Muscle layer of duodenum (tissue), 2 donors: ENCODE results near the gene VPS25.

ENCODE experiments used
- H3K27ac ChIP-seq: one replicate; pipeline ENCODE4 v1.7.0; 2013; ENCODE audit warnings: mild to moderate bottlenecking, low read length
- H3K27me3 ChIP-seq: one replicate; pipeline ENCODE4 v1.7.0; 2013; ENCODE audit warnings: low read depth, mild to moderate bottlenecking, control low read depth, low read length
- H3K36me3 ChIP-seq, 2 donors: one replicate each; pipeline ENCODE4 v1.7.0; 2013; ENCODE audit warnings: low read length in 2 of 2, control low read depth in 1 of 2, mild to moderate bottlenecking in 1 of 2; ENCODE audit not compliant: insufficient read depth in 2 of 2, control insufficient read depth in 1 of 2
- H3K4me1 ChIP-seq, 2 donors: one replicate each; pipeline ENCODE4 v1.7.0; 2013; ENCODE audit warnings: low read length in 2 of 2, mild to moderate bottlenecking in 2 of 2, control low read depth in 1 of 2, moderate library complexity in 1 of 2; ENCODE audit not compliant: insufficient read depth in 2 of 2, control insufficient read depth in 1 of 2
- H3K4me3 ChIP-seq, 2 donors: one replicate each; pipeline ENCODE4 v1.7.0; 2013; ENCODE audit warnings: low read length in 2 of 2, low read depth in 1 of 2, mild to moderate bottlenecking in 1 of 2
- H3K9me3 ChIP-seq, 2 donors: one replicate each; pipeline ENCODE4 v1.7.0; 2013; ENCODE audit warnings: low read length in 2 of 2, control low read depth in 1 of 2, mild to moderate bottlenecking in 1 of 2; ENCODE audit not compliant: control insufficient read depth in 1 of 2
- donor health status: healthy.

VPS25 gene

DNA sequence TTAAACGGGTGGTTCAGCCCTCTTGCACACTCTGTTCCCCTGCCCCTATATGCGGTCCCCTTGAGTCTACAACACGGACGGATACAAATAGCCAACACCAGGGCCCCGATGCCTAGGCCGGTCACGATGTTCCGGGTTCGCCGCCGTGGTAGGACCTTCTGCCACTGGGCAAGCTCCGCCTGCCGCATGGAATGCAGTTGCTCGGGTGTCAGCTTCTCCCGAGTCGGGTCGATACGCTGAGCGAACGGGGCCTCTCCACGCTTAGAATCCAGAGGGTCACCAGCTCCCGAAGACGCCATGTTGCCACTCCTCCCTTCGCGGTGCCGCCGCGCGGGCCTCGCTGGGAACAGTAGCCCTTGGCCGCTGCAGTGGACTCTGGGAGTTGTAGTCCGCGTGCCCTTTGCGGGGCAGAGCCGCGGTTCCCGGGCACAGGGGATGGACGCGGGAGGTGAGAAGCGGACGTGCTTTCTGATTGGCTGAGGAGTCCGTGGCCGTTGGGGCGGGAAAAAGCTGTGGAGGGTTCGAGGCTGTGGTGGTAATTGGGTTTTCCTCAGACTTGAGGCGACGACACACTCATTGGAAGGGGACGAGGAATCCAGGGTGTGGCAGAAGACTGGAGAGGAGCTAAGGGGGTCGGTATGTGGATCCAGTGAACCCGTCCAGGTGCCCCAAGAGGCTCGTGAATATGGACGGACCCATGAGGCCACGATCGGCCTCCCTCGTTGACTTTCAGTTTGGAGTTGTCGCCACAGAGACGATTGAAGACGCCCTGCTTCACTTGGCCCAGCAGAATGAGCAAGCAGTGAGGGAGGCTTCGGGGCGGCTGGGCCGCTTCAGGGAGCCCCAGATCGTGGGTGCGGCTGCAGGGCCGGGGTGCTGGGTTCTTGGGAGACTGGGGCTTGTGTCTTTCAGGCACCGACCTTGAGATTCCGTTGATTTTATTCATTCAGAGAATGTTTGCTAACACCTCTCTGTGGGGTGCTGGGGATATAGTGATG lies 25.4 kb downstream of the VPS25 start, which contains the start of the genes CNTD1 and COA3:
TSS of gene CNTD1 (plus strand) at position 479 of the 998 bp plus-strand sequence. CDS start at position 686, 207 bp downstream.
TSS of gene COA3 (minus strand) at position 322 of the 998 bp plus-strand sequence. CDS start at position 299, 23 bp downstream.
- H3K4me3 ChIP-seq, result peak within 1 kb of the TSS; percentile 91 to 93
- H3K4me1 ChIP-seq, result peaks cover 4 to 14% of the 10 kb centered on the region in 2 donors
- no peaks in the 10 kb centered on the region for H3K9me3 ChIP-seq
- no peaks in the 10 kb centered on the region for H3K27me3 ChIP-seq
- H3K27ac ChIP-seq, result peak within 1 kb of the TSS; percentile 93
- H3K36me3 ChIP-seq, result peaks cover 0 to 8% of the 10 kb centered on the region in 2 donors

DNA sequence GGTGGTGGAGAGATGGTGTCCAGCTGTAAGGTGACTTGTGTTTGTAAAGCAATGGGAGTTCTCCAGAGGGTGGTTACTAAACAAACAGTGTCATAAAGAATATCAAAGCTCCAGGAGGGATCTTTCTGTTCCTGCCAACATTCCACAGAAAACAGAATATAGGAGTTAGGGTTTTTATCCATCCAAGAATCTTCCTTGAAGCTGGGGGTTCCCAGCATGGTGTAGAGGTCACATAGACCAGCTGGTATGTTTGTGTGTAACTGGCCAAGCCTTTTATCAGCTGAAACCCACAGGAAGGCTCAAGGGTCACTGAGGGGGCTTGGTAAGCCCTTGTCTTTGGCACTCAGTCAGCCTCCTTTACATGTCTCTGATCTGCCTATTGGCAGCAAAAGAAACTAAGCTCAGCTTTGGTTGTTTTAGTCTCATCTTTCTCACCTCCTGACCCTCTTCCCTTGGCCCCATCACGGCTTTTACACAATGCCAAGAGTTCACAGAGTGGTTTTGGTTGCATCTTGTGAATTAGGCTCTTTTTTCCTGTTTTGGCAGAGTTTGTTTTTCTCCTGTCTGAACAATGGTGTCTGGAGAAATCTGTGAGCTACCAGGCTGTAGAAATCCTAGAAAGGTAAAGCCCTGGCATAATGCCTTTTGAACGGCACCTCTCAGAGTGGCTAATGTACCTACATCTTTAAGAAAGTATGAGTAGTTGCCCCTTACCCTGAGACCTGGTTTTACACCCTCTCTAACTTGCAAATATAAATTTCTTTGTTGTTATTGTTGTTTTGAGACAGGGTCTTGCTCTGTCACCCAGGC lies 30.0 kb downstream of the VPS25 start:
- H3K36me3 ChIP-seq, result no peaks in the 10 kb centered on the region
- H3K4me3 ChIP-seq, result no peak overlapping the region
- no peaks in the 10 kb centered on the region for H3K9me3 ChIP-seq
- H3K27ac ChIP-seq, result no peak overlapping the region
- peaks cover 4 to 20% of the 10 kb centered on the region in 2 donors for H3K4me1 ChIP-seq
- no peaks in the 10 kb centered on the region for H3K27me3 ChIP-seq

DNA sequence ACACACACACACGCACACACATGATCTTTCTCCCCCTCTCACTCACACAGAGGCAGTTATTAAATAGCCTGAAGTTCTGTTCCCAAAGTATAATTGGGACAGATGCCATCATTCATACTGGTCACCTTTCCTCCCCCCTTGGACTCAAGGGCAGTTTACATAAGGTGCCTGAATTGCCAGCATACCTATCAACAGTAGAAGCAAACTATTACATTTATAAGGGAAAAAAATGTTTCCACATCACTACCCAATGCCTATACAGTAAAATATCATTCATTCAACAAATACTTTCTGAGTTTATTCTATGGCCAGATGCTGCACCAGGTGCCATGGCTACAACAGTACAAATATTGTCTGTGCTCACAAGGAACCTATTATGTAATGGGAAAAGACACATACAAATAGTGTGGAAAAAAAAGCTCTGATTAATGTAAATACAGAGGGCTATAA lies 31.7 kb downstream of the VPS25 start:
- peak overlapping the region; percentile 72 for H3K27ac ChIP-seq
- H3K9me3 ChIP-seq, result no peaks in the 10 kb centered on the region
- no peak overlapping the region for H3K4me3 ChIP-seq
- H3K36me3 ChIP-seq, result no peaks in the 10 kb centered on the region
- no peaks in the 10 kb centered on the region for H3K27me3 ChIP-seq
- peaks cover 0 to 30% of the 10 kb centered on the region in 2 donors for H3K4me1 ChIP-seq

DNA sequence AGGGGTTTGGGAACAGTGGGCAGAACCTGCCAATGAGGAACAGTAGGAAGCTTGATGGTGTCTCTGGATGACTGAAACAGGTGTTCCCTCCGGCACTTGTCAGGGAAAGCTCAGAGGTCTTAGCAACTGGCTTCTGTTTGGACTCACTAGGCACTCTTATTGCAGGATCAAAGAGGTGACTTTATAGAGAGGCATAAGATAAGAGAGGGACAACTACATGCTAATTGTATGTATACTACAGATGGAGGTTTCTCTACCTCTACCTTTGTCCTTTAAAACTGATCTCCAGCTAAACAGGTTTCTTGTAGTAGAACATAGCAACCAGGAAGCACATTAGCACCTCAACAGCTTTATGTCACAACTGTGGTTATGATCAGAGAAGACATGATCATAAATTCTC lies 33.0 kb downstream of the VPS25 start:
- H3K27me3 ChIP-seq, result no peaks in the 10 kb centered on the region
- peaks cover 8 to 9% of the 10 kb centered on the region in 2 donors for H3K36me3 ChIP-seq
- H3K9me3 ChIP-seq, result no peaks in the 10 kb centered on the region
- no peak overlapping the region for H3K27ac ChIP-seq
- H3K4me3 ChIP-seq, result no peak overlapping the region
- peaks cover 0 to 30% of the 10 kb centered on the region in 2 donors for H3K4me1 ChIP-seq

DNA sequence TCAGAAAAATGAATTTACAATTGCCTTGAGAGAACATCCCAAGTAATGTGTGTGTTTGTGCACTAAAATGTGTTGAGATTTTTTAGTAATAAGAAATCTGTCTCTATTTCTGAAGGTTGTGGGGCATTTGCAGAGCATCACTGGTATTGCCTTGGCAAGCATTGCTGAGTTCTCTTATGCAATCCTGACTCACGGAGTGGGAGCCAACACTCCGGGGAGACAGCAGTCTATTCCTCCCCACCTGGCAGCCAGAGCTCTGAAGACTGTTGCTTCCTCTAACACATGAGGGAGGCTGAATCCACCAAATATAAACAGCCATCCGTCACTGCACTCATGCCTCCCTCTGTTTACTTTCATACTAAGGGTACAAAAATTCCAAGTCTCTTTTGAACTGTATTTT lies 36.0 kb downstream of the VPS25 start:
- H3K27ac ChIP-seq, result no peak overlapping the region
- H3K4me1 ChIP-seq, result peaks cover 2 to 32% of the 10 kb centered on the region in 2 donors
- H3K4me3 ChIP-seq, result no peak overlapping the region
- no peaks in the 10 kb centered on the region for H3K9me3 ChIP-seq
- H3K36me3 ChIP-seq, result peaks cover 18 to 24% of the 10 kb centered on the region in 2 donors
- H3K27me3 ChIP-seq, result no peaks in the 10 kb centered on the region

DNA sequence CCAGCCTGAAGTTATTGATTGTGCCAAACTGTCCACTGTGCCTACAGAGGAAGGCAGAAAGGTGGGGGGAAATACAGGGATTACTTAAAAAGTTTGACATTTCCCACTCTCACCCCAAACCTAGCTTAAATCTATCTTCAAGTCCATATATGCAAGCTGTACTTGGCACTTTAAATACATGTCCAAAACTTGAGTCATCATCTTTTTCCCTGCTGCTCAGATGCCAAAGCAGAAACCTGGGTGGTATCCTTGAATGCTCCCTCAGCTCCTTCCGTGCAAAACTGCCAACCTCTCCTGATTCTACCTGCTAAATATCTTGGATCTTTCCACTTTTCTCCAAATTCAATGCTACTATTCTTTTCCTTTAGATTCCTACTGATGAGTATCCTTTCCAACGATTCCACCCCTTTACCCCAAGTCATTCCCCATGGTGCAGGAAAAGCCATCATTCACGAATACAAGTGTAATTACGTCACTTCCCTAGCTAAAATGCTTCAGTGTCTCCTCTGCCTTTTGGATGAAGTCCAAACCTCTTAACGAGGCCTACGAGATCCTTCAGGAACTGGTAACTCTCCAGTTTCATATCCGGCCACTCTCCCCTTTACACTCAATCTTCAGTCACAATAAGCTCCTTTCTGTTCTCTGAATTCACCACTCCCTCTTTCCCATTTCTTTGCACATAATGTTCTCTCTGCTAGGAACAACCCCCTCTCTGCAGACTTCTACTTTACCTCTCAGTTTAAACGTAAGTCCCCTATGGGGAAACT lies 41.6 kb downstream of the VPS25 start:
- Histone ChIP-seq H3K27me3 (no peaks in the 10 kb centered on the region), H3K36me3 (peaks cover 62 to 69% of the 10 kb centered on the region in 2 donors), H3K9me3 (no peaks in the 10 kb centered on the region), H3K4me1 (peaks cover 16 to 33% of the 10 kb centered on the region in 2 donors), H3K27ac (peak overlapping the region; percentile 73), H3K4me3 (no peak overlapping the region)

DNA sequence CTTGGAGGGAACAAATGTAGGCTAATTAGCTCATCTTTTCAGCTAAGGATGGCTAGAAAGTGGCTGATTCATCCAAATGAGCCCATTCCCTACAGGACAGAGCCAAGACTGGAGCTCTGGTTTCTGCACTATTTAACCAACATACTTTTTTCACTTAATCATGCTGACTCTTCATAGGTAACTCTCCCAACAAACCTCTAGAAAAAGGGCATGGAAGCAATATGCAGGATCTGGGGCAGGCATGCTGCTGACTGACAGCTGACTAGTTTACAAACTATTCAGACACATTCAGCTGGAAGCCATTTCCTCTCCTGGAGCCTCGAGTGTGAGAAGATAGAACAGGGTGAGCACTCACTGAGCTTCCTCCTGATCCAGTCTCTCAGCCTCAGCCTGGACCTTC lies 44.6 kb downstream of the VPS25 start:
- peaks cover 16 to 39% of the 10 kb centered on the region in 2 donors for H3K4me1 ChIP-seq
- H3K4me3 ChIP-seq, result no peak overlapping the region
- H3K27me3 ChIP-seq, result no peaks in the 10 kb centered on the region
- no peak overlapping the region for H3K27ac ChIP-seq
- peaks cover 62 to 68% of the 10 kb centered on the region in 2 donors for H3K36me3 ChIP-seq
- no peaks in the 10 kb centered on the region for H3K9me3 ChIP-seq

DNA sequence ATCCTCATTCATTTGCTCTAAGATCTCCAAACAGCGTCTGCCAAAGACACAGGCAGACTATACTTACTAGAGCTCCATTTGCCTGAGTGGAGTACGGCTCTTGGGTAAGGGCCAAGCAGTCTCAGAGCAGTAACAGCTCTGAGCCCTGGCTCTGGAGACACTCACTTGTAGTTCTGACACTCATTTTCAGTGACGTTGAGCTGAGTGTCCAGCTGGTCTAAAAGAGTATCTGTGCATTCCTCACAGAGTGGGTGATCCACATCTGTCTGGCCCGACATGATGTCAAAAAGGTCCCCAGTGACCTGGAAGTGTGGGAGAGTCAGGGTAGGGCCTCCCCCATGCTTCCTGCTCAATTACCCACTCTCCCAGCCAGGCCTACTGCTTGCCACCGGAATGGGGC lies 45.1 kb downstream of the VPS25 start:
- H3K27me3 ChIP-seq, result no peaks in the 10 kb centered on the region
- peaks cover 62 to 68% of the 10 kb centered on the region in 2 donors for H3K36me3 ChIP-seq
- no peaks in the 10 kb centered on the region for H3K9me3 ChIP-seq
- H3K4me3 ChIP-seq, result no peak overlapping the region
- peaks cover 16 to 43% of the 10 kb centered on the region in 2 donors for H3K4me1 ChIP-seq
- no peak overlapping the region for H3K27ac ChIP-seq

DNA sequence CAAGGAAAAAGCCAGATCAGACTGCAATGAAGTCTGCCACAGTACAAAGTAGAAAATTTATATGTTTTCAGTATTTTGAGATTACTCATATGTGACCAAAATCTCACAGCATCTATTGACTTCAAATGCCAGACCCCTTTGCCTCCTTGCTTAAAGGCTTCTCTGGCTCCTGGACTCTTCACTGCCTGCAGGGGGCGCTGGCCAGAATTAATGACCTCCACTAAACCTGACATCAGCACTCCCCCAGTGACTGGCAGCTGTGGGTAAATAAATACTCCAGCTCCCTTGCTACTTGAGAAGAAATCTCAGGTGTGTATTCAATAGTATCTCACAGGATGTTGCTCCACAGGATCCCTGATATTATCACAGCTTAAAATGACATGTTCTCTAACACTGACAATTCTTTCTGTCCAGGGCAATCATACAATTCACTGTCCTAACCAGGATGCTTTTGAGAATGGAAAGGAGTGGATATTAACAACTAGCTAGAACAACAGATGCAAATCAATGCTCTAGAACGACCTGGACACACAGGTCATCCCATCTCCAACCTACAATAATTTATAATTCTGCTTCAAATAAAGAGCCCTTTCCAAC lies 46.8 kb downstream of the VPS25 start:
- Histone ChIP-seq H3K27ac (no peak overlapping the region), H3K9me3 (no peaks in the 10 kb centered on the region), H3K27me3 (no peaks in the 10 kb centered on the region), H3K36me3 (peaks cover 45 to 64% of the 10 kb centered on the region in 2 donors), H3K4me1 (peaks cover 9 to 37% of the 10 kb centered on the region in 2 donors), H3K4me3 (no peak overlapping the region)

DNA sequence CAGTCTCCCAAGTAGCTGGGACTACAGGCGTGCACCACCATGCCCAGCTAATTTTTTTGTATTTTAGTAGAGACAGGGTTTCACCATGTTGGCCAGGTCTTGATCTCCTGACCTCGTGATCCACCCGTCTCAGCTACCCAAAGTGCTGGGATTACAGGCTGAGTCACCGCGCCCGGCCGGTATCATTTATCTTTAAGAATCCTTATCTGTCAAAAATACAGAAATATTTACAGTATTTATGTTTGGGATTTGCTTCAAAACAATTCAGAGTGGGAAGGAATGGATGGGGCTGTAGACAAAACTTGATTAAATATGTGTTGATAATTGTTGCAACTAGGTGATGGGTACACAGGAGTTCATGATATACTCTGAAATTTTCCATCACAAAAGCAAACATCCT lies 47.9 kb downstream of the VPS25 start:
- Histone ChIP-seq H3K9me3 (no peaks in the 10 kb centered on the region), H3K4me1 (peaks cover 3 to 28% of the 10 kb centered on the region in 2 donors), H3K36me3 (peaks cover 34 to 53% of the 10 kb centered on the region in 2 donors), H3K27ac (no peak overlapping the region), H3K27me3 (no peaks in the 10 kb centered on the region), H3K4me3 (no peak overlapping the region)
